Renal cortex interstitium (tissue), 11 donors: Measurements from ENCODE around the gene DACT1. TPM values are rescaled to one million over a fixed set of nuclear protein-coding genes. Genes with fewer than 3 reads are reported as not detected.

Experiments used
- DNase-seq, 11 donors: peaks; one replicate each; pipeline ENCODE4 v3.0.0-alpha.2; 2013; ENCODE audit warnings: low read depth in 9 of 11, low spot score in 4 of 11; ENCODE audit errors: extremely low read depth in 1 of 11
- polyA plus RNA-seq, 3 donors: library from polyadenylated mRNA; unstranded; fragments of 120-200 nt; gene quantifications; one replicate each; pipeline ENCODE4 v1.2.1, GENCODE V29; 2013; ENCODE audit not compliant: insufficient read length in 3 of 3

DACT1 gene
- polyA plus RNA-seq, 3 donors = 30.5 to 39.0 (median 34.5) TPM

- no peak for DNase-seq
Observed at GRCh38 chr14:58631732-58632131, 6.0 kb upstream of the DACT1 start.

- no peak for DNase-seq
Observed at GRCh38 chr14:58633831-58634230, 3.9 kb upstream of the DACT1 start.

- DNase-seq = peak in 1 of 11 donors; percentile 5
Observed at GRCh38 chr14:58634406-58635090, 3.2 kb upstream of the DACT1 start.

GRCh38 chr14:58635091-58635830 lies 2.5 kb upstream of the DACT1 start:
- peak in 1 of 11 donors; percentile 25 for DNase-seq

- no peak for DNase-seq
Observed at GRCh38 chr14:58636129-58636528, 1.6 kb upstream of the DACT1 start.

GRCh38 chr14:58637040-58637390 lies 747 bp upstream of the DACT1 start:
- peak in 2 of 11 donors; percentile 31 to 45 for DNase-seq

GRCh38 chr14:58638231-58639197 lies 752 bp downstream of the DACT1 start:
- no peak for DNase-seq

- no peak for DNase-seq
Observed at GRCh38 chr14:58639198-58639565, 1.4 kb downstream of the DACT1 start.

- DNase-seq = peak in 10 of 11 donors; percentile 57 to 83 (median 74)
Observed at GRCh38 chr14:58639842-58640484, 2.2 kb downstream of the DACT1 start.

GRCh38 chr14:58640959-58641358 lies 3.2 kb downstream of the DACT1 start:
- DNase-seq = no peak

GRCh38 chr14:58641509-58641908 lies 3.7 kb downstream of the DACT1 start:
- no peak for DNase-seq

- DNase-seq = no peak
Observed at GRCh38 chr14:58643366-58643765, 5.6 kb downstream of the DACT1 start.

- no peak for DNase-seq
Observed at GRCh38 chr14:58645641-58646040, 7.9 kb downstream of the DACT1 start.

- DNase-seq = no peak
Observed at GRCh38 chr14:58646479-58646878, 8.7 kb downstream of the DACT1 start.

- DNase-seq = no peak
Observed at GRCh38 chr14:58647777-58648176, 10.0 kb downstream of the DACT1 start.

- no peak for DNase-seq
Observed at GRCh38 chr14:58650857-58651256, 13.1 kb downstream of the DACT1 start.

- DNase-seq = no peak
Observed at GRCh38 chr14:58656671-58657411, 19.1 kb downstream of the DACT1 start.

- DNase-seq = no peak
Observed at GRCh38 chr14:58659061-58659460, 21.3 kb downstream of the DACT1 start.

- no peak for DNase-seq
Observed at GRCh38 chr14:58659846-58660245, 22.1 kb downstream of the DACT1 start.
